Left renal cortex interstitium (tissue), 4 donors: ENCODE data around the gene DPH3. TPM values are rescaled to one million over a fixed set of nuclear protein-coding genes. Genes with fewer than 3 reads are reported as not detected.

Experiments
- DNase-seq, 4 donors: peaks; one replicate each; pipeline ENCODE4 v3.0.0-alpha.2; 2013; ENCODE audit warnings: low read depth in 4 of 4, low spot score in 2 of 4, missing footprints in 1 of 4
- polyA plus RNA-seq, 4 donors: library from polyadenylated mRNA; unstranded; fragments of 120-200 nt; gene quantifications; one replicate each; pipeline ENCODE4 v1.2.1, GENCODE V29; 2013; ENCODE audit not compliant: insufficient read length in 4 of 4

The DPH3 gene
- polyA plus RNA-seq, 4 donors = 21.0 to 27.0 (median 25.7) TPM

- DNase-seq = no peak
Observed at GRCh38 chr3:16294844-16295243, 30.1 kb upstream of the DPH3 start.

GRCh38 chr3:16290827-16291196 is 26.1 kb upstream of the DPH3 start:
- DNase-seq = no peak

GRCh38 chr3:16290007-16290826 is 25.5 kb upstream of the DPH3 start:
- DNase-seq = peak; percentile 6 to 55 (median 10)

DNA sequence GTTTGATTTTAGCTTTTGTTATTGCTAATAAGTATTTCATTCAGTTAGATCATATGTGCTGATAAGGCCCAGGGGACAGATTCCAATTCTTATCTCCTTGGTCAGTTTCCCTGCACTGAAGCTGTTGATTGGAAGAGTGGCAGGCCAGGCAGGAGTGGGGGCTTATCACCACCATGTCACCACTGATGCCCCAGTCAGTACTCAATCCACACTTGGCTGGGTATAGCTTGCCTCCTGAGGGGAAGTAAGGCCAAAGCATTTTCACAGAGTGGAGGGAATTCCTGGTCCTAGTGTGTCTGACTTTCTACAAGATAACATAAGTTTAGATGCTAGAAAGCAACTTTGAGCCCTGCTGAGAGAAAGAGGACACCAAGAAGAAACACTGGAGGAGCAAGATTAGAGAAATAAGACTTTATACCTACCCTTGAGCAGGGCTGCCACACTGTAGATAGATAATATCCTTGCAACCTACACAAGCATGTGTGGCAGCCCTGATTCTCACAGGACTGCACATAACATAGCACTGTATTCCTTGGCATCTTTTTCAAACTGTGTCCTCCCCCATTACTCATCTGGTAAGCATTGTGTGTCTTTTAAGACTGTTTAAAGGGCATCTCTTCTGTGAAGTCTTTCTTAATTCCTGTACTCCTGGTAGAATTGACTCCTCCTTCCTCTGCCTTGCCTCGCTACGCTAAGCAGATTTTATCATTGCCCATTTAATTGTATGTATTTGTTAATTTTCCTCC is 24.6 kb upstream of the DPH3 start:
- no peak for DNase-seq

GRCh38 chr3:16288664-16289063 is 23.9 kb upstream of the DPH3 start:
- DNase-seq = no peak

- DNase-seq = no peak
Observed at GRCh38 chr3:16286751-16287543, 22.2 kb upstream of the DPH3 start.

DNA sequence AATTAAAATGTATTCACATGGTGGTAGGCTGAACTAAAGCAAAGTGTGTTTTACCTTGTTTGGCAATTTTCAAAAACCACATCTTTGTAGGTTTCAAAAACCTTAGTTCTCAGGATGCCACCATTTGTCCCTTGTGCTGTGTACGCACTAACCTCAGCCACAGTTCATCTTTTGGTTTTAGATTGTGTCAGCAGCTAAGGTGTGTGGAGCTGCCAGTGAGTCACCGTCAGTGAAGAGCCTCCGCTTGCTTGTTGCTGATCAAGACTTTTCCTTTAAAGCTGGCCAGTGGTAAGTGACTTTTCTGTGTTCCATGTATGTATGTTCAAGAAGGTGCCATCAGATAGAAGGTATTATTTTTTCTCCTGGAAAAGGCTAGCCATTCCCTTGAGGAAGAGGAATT is 21.4 kb upstream of the DPH3 start:
- no peak for DNase-seq

DNA sequence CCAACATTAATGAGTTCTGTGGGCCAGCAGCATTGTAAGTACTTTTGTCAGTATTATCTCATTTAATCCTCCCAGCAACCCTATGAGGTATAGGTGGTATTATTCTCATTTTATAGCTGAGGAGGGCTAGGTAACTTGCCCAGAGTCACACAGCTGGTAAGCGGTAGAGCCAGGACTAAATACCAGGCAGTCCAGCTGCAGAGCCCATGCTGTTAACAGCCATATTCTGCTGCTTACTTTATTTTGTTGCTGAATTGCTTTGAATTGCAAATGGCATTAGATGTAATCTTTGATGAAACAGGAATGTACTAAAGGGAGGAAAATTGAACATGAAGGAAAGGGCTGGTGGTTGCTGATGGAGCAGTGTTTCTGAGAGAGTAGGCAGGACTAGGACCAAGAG is 19.9 kb upstream of the DPH3 start:
- DNase-seq = no peak

DNA sequence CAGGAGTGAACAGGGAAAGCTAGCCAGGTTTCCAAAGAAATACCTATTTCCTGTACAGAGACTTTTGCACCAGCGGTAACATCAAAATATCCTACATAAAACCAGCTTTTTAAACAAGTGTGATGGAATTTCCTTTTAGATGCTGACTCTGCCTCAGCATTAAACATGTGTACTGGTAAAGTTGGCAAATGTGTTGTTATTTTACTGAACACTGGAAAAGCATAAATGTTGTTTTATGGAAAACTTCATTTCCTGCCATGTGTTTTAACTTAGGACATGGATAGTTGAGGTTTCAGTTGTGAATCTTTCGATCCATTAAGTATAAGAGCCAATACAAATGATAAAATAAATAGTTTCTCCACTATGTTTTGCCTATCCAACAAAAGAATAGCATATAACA is 15.9 kb upstream of the DPH3 start:
- DNase-seq = no peak

DNA sequence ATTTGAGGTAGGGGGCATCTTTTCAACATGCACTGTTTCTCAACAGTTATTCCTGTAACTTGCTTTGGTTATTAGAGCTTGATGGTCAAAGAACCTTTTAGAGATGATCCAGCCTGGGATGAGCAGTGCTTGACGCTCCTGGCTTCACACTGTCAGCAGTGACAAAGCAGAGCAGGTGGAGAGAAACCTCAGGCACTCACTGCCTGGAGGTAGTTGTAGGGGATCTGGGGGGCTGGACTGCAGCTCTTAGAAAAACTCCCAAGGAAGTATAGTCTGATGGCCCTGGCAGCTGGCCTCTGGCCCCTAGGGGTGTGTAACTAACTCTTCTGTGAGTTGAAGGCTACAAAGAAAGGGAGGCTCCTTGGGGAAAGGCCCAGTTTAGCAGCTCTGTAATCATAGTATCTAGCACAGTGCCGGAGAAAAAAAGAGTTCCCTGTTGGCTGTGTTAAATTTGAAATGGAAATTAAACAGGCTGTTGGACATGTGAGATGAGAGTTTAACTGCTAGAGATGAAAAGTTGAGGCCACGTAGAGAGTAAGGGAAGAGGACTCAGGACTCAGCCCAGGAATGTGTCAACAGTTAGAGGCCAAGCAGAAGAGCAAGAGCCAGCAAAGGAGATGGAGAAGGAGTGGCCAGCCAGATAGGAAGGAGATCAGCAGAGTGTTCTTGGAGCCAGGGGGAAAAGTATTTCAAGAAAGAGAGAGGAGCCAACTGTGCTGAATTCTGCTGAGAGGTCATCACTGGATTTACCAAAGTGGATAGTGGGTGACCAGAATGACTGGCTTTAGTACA is 14.5 kb upstream of the DPH3 start:
- DNase-seq = no peak

DNA sequence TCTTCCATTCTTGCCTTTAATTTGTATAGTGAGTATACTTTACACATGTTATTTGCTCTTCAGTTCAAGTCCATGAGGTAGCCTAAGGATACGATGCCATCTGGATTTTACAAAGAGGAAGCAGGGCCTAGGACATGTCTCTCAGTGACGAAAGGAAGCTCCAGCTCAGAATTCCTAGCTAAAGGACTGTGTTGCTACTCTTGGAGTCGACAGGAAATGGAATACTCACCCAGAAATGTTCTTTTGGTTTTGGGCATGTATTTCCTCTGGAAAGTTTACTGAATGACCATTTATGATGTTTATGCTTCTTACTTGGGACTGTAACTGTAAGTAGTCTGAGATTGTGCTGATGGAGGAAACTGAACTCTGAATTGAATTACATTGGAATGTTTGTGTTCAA is 12.7 kb upstream of the DPH3 start:
- DNase-seq = no peak

DNA sequence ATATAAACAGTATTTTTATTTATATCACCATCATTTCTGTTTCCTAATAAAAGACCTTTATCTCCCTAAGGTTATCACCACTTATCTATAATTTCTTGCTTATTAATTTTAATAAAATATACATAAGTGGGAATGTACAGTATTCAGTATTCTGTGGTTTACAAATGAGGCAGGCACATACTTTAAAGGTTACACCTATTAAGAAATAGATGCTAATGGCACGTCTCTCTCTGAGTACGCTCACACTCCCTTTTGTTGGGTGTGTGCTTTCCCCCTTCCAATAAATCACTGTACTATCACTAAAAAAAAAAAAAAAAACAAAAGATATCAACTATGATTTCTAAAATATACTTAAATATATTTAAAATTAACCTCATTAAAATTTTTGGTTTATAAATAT is 9.1 kb upstream of the DPH3 start:
- no peak for DNase-seq

GRCh38 chr3:16272588-16272987 is 7.8 kb upstream of the DPH3 start:
- DNase-seq = no peak

GRCh38 chr3:16270855-16271254 is 6.1 kb upstream of the DPH3 start:
- DNase-seq = no peak

DNA sequence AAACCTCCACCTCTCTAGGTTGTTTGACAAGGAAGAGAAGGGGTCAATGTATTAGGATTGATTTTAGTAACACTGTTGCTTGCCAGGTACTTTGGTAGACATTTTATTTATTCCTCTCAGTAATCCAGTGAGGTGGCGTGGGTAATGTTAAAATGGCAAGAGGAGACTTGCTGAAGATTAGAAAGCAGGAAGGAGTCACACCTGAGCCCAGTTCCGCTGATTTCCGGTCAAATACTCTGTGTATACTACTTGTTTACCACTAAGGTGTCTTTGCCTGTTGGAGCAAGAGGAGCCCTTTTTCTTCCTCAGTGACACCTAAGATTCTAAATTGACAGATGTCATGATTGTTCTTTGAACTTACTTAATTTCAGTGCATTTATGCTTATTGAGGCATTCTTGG is 2.0 kb upstream of the DPH3 start:
- no peak for DNase-seq

DNA sequence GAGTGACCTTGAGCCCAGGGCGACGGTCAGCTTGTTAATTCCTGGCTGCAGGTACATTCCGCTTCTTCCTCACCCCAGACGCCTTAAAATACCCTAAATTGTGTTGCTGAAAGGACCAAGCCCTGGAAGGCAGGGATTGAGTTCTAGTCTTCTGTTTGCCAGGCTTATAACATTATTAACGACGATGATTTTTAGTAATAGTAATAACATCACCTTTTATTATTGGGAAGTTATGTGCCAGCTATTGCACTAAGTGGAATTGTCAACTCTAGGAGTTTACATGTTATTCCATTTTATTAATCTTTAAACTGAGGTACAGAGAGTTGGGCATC is 678 bp upstream of the DPH3 start:
- DNase-seq = no peak

GRCh38 chr3:16264174-16264707 is 502 bp downstream of the DPH3 start:
- DNase-seq = no peak

DNA sequence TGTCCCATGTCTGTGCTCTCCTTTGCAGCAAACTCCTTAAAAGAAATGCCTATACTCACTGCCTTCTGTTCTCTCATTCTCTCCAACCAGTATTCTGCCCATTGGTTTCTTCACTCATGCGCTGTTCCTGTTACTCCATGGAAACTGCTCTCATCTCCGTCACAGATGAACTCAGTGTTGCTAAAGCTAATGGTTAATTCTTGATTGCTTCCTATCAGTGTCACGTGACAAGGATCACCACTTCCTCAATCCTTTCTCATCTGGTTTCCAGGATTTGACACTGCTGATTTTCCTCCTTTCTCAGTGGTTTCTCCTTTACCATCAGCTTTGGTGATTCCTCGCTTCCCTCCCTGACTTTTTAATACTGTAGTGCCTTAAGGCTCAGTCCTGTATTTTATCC is 2.6 kb downstream of the DPH3 start:
- no peak for DNase-seq

DNA sequence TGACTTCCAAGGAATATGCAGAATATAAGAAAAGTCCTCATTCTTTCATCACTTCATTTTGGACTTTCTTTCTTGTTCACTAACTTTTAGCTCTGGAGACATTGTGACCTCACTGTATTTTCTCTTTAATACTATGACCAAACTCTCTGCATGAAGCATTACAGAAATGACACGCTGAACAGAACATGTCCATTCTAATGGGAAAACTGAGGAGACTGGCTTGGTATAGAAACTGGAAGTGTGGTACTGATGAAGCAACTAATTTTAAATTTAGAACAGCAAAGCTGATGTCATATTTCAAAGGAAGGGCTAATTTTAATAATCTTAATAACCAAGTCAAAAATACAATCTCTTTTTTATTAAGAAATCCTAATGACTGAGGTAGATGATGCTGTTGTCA is 4.7 kb downstream of the DPH3 start:
- DNase-seq = no peak

DNA sequence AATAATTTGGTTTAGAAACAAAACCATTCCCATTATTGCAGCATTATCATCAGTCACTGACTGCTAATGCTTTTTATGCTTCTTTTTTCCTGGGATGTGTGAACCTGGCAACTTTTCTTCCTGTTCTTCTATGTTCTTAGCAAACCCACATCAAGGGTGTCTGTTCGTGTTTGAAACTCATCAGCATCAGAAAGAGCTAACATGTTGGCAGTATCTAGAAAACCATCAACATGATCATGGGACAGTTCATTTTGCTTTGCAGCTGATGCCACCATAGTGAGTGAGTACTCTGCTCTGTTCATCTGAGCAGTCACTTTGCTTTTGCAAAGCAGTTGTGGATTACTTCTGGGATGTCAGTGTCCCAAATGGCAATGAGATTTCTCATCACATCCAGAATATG is 5.9 kb downstream of the DPH3 start:
- DNase-seq = no peak

- no peak for DNase-seq
Observed at GRCh38 chr3:16258177-16258576, 6.6 kb downstream of the DPH3 start.
